DOHH2 (cell line): ENCODE data around the gene GRB10.

ENCODE experiments used
- CTCF ChIP-seq: fragments of 200-600 bp; sonication (generic); IDR thresholded peaks from one replicate; pipeline ENCODE4 v1.5.1; 2014; ENCODE audit warnings: antibody characterized with exemption, mild to moderate bottlenecking, low read depth, low read length; ENCODE audit not compliant: poor library complexity, severe bottlenecking
- EZH2phosphoT487 ChIP-seq: fragments of 200-600 bp; sonication (generic); IDR thresholded peaks from 2 replicates; pipeline ENCODE4 v1.6.1; 2017; ENCODE audit warnings: borderline replicate concordance, mild to moderate bottlenecking, antibody characterized with exemption, low read length, moderate library complexity, mixed read lengths

GRCh38 chr7:50793120-50793946, 10.6 kb upstream of the GRB10 start:
- TF ChIP-seq CTCF, result no peak
- TF ChIP-seq EZH2phosphoT487, result no peak
